ENCODE measurements around the gene AQP2. TPM values are rescaled to one million over a fixed set of nuclear protein-coding genes. Genes with fewer than 3 reads are reported as not detected.

AQP2 gene
- total RNA-seq, 1 donor from 2014 or later: not detected

DNA sequence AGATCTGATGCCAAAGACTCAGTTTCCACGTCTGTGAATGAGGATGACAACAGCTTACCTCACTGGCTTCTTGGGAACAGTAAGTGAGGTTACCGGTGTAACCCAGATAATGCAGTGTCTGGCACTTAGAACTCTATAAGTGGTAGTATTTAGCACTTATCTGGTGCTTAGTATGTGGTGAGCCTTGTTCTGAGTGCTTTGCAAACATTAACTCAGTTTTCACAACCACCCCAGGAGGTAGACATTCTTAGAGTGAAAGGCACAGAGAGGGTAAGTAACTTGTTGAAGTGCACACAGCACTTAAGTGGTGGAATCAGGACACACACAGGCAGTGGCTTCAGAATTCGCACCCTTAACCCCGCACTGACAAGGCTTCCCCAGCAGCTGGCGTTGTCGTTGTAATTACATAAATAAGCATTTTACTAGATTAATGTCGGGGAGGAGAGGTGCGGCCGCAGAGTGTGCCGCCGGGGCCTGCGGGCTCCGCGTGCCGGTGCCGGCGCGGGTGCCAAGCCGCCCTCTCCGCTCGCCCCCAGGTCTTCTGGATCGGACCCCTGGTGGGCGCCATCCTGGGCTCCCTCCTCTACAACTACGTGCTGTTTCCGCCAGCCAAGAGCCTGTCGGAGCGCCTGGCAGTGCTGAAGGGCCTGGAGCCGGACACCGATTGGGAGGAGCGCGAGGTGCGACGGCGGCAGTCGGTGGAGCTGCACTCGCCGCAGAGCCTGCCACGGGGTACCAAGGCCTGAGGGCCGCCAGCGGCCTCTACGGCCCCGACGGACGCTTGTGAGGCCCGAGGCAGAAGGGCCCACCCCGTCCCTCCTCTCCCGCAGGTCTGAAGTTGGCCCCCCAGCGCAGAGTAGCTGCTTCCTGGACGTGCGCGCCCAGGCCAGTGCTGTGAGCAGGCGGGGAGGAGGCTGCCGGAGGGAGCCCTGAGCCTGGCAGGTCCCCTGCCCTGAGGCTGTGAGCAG lies 4.6 kb downstream of the AQP2 start:
- Mint-ChIP-seq H3K9me3 (no peaks in the 10 kb centered on the region), H3K4me3 (no peak overlapping the region), H3K36me3 (ENCODE audit: low read depth) (no peaks in the 10 kb centered on the region), H3K27ac (no peak overlapping the region), H3K27me3 (peaks cover 48% of the 10 kb centered on the region), H3K4me1 (peaks cover under 1% of the 10 kb centered on the region)
- ATAC-seq (ENCODE audit: low read depth) (no peak), DNase-seq (no peak)
- TF ChIP-seq, protein P1, sequence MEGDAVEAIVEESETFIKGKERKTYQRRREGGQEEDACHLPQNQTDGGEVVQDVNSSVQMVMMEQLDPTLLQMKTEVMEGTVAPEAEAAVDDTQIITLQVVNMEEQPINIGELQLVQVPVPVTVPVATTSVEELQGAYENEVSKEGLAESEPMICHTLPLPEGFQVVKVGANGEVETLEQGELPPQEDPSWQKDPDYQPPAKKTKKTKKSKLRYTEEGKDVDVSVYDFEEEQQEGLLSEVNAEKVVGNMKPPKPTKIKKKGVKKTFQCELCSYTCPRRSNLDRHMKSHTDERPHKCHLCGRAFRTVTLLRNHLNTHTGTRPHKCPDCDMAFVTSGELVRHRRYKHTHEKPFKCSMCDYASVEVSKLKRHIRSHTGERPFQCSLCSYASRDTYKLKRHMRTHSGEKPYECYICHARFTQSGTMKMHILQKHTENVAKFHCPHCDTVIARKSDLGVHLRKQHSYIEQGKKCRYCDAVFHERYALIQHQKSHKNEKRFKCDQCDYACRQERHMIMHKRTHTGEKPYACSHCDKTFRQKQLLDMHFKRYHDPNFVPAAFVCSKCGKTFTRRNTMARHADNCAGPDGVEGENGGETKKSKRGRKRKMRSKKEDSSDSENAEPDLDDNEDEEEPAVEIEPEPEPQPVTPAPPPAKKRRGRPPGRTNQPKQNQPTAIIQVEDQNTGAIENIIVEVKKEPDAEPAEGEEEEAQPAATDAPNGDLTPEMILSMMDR (IDR thresholded peaks at IDR 0.05): no peak
- intact Hi-C loops (cut with micrococcal nuclease): no loop called here
- POLR2A ChIA-PET: no interaction called here
- CTCF ChIA-PET: interaction anchor here (1.2 to 1.3 kb wide), 3 partner anchors 10 to 12 kb away, joined by 3 read pairs; no protein-coding TSS in a partner anchor

DNA sequence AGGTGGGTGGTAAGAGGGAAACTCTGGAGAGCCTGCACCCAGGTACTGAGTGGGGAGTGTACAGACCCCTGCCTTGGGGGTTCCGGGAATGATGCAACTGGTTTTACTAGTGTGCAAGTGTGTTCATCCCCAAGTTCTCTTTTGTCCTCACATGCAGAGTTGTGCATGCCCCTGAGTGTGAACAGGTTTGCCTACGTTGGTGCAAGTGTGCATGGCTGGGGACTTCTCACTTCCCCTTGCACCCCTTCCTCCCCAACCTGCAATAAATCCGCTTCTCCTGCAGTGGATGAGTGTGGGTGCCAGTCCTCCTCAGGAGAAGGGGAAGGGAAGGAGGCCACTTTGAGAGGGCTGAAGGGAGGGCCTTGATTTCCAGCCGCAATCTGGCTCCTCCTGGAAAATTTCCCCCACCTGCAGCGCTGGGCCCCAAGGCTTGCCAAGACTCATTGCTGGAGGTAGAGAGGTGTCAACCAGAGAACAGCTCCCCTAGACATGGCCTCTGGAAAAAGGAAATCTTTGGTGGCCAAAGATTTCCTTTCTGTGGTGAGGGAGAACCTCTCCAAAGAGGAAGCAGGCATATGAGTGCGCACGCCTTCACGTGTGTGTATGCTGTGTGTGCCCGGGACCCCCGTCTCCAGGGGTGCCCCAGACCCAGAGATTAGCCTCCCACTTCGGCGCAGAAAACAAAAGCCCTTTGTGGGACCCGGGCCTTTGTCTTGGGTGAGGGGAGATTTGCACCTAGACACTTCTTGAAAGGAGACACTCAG lies 5.5 kb downstream of the AQP2 start:
- ATAC-seq (ENCODE audit: low read depth) (no peak), DNase-seq (no peak)
- ChIA-PET CTCF (interaction anchor here (1.2 to 1.3 kb wide), 2 partner anchors 11 kb away, joined by 3 read pairs; no protein-coding TSS in a partner anchor), POLR2A (no interaction called here)
- Mint-ChIP-seq H3K36me3 (ENCODE audit: low read depth) (no peaks in the 10 kb centered on the region), H3K27me3 (peaks cover 54% of the 10 kb centered on the region), H3K9me3 (no peaks in the 10 kb centered on the region), H3K4me1 (peaks cover 7% of the 10 kb centered on the region), H3K4me3 (no peak overlapping the region), H3K27ac (no peak overlapping the region)
- TF ChIP-seq, protein P1 (IDR thresholded peaks at IDR 0.05): no peak
- intact Hi-C loops (cut with micrococcal nuclease): no loop called here

DNA sequence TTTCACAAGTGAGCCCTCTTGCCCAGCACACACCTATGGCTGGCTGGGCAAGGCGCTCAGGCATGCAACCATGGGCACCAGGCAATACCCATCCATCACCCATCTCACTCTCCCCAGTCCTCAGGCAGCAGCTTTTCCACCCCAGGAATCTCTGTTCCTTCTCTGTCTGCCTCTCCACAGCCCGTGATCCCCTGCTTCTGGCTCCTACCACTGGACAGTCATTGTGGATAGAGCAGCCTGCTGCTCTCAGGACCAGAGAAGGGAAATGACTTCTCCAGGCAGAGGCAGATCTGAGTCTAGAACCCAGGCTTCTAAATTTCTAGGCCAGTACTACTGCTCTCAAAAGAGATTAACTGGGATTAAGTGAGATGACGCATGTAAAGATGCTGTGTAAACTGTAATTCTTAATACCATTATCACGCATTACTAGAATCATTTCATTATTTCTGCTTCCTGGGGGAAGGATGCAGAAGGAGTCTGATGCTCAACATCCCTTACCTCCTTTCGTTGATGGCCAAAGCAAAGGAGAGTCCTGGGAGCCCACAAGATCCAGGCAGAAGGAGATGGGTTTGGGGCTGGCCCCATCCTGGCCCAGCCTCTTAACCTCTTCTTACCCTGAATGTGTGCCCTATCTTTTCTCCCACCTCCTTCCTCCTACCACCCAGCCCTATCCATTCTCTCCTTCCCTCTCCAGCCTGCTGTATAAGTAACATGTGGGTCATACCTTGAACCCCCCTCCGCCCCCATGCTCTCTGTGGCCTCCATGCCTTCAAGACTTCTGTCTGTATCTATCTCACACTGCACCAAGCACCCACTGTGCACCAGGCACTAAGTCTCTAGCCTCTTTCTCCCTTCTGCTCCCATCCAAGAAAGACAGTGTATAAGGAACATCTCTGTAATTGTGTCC lies 6.4 kb downstream of the AQP2 start:
- POLR2A ChIA-PET: no interaction called here
- peaks cover 54% of the 10 kb centered on the region for H3K27me3 Mint-ChIP-seq
- no peaks in the 10 kb centered on the region for H3K9me3 Mint-ChIP-seq
- H3K4me3 Mint-ChIP-seq: no peak overlapping the region
- no peak for DNase-seq
- H3K4me1 Mint-ChIP-seq: peaks cover 7% of the 10 kb centered on the region
- no peak overlapping the region for H3K27ac Mint-ChIP-seq
- ATAC-seq (ENCODE audit: low read depth): no peak
- TF ChIP-seq, protein P1 (IDR thresholded peaks at IDR 0.05): no peak
- no peaks in the 10 kb centered on the region for H3K36me3 Mint-ChIP-seq (ENCODE audit: low read depth)
- CTCF ChIA-PET: interaction anchor here (1.4 to 2.3 kb wide), 2 partner anchors 10 to 82 kb away, joined by 3 to 6 read pairs; no protein-coding TSS in a partner anchor
- intact Hi-C loops (cut with micrococcal nuclease): no loop called here

DNA sequence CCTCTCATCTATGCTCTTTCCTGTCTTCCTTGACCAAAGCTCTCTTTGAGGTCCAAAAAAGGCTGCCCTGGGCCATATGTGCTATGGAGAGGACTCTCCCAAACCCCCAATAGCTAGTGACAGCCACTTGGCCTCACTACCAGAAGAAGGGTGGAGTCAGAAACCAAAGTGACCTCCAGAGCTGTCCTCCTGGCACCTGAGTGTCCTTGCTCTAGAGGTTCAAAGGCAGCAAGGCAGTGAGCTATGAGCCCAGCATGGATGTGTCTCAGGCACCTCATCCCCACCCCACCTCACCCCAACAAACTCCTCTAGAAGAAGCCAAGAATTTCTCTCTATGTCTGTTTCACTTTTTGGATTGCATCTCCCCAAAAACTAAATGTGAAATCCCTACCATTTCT lies 7.0 kb downstream of the AQP2 start:
- H3K27ac Mint-ChIP-seq: no peak overlapping the region
- H3K9me3 Mint-ChIP-seq: no peaks in the 10 kb centered on the region
- no peak overlapping the region for H3K4me3 Mint-ChIP-seq
- POLR2A ChIA-PET: no interaction called here
- CTCF ChIA-PET: interaction anchor here (1.4 to 2.3 kb wide), 2 partner anchors 10 to 81 kb away, joined by 3 to 6 read pairs; no protein-coding TSS in a partner anchor
- no peak for DNase-seq
- intact Hi-C loops (cut with micrococcal nuclease): no loop called here
- TF ChIP-seq, protein P1 (IDR thresholded peaks at IDR 0.05): no peak
- no peaks in the 10 kb centered on the region for H3K36me3 Mint-ChIP-seq (ENCODE audit: low read depth)
- H3K27me3 Mint-ChIP-seq: peaks cover 57% of the 10 kb centered on the region
- no peak for ATAC-seq (ENCODE audit: low read depth)
- peaks cover 7% of the 10 kb centered on the region for H3K4me1 Mint-ChIP-seq

All from activated B cell treated with CpG ODN at 0.5 μM for 24 hours (primary cell).